TTC549 (cell line): Measurements from ENCODE around the gene AATK.
"Not testable (repeated sequence)": the region's sequence is repeated elsewhere in the genome, so short reads cannot be mapped to it uniquely, and the experiment has no call there.

Experiments
- FAIRE-seq: peaks from 2 replicates; lab custom pipeline; 2012; peaks lifted over from hg19 to GRCh38; lab: Jason Lieb, UNC

Gene AATK

GRCh38 chr17:81090361-81091136, 75.5 kb downstream of the AATK start:
- FAIRE-seq = no peak

- no peak for FAIRE-seq
Measured at GRCh38 chr17:81086789-81087551, 79.1 kb downstream of the AATK start.

DNA sequence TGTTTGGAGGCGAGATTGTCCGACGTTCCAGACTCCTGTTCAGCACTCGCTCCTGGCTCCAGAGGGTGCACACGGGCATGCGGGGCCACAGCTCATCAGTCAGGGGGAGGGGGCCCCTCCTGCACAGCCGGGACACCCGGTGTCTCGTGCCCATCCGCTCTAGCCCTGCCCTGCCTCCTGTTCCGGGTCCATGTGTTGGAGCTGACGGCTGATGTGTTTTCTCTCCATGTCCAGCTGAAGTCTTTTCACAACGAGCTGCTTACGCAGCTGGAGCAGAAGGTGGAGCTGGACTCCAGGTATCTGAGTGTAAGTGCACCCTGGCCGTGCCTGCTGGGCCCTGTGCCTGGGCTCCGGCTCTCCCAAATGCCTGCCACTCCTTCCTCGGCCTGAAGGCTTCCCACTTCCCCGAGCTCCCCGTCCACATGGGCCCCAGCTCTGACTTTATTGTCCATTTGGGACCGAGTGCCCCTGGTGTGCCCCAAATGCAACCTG, 80.6 kb downstream of the AATK start:
- no peak for FAIRE-seq

- FAIRE-seq = no peak
Measured at GRCh38 chr17:81084680-81085419, 81.2 kb downstream of the AATK start.

- no peak for FAIRE-seq
Measured at GRCh38 chr17:81083125-81083765, 82.8 kb downstream of the AATK start.

GRCh38 chr17:81082177-81083073, 83.6 kb downstream of the AATK start:
- no peak for FAIRE-seq

DNA sequence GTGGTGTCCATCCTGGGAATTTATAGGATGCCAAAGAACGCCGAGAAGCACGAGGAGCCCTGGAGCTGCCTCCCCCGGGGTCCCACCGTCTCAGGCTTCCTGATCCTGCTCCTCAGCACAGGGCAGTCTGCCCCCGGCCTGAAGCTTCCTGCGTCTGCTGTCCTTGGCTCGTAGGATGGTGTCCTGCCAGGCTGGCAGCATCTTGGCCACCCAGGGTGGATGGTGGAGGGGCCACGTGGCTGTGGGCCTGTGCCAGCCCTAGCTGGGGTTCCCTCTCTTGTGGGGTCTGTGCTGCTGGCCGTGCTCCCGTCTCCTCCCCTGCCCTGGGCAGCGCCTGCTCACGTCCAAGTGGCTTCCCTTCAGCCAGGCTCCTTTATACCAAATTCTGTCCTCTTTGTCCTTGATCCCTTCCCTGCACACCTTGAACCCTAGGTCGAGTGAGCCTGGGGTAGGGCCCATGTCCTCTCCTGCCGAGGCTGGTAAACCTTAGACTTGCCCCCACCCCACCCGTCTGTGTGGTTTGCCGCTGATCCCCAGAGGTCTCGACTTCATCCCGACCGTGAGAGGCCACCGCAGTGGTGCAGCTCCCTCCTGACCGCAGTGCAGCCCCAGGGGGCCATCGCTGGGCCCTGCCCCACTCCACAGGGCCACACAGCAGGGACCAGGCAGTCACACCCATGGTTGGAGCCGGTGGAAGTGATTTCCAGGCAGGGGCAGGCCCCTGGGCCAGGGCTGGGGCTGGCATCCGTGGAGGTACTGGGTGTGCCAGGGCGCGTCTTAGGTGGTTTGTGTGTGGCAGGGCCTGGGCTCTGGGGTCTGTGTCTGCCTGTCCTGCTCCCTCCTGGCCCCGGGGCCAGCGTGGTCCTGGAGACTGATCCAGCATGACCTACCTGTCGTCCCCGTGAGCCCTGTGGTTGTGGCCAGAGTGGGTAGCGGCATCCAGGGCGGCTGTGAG, 84.5 kb downstream of the AATK start:
- no peak for FAIRE-seq

DNA sequence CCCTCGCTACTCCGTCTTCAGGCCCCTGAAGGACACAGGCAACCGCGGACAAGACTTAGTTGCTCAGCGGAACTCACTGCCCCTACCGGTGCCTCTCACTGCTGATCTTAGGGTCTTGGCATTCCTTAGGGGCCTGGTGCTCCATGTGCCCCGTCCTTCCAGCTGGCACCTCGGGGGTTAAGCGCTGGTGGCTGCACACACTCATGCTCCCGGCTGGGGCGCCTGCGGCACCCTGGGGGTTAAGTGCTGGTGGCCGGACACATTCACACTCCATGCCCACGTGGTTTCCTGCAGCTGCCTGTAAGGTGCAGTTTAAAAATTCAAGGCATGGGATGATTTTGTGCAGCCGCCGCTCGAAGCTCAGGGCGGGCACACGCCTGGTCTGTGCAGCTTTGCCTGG, 86.0 kb downstream of the AATK start:
- no peak for FAIRE-seq

DNA sequence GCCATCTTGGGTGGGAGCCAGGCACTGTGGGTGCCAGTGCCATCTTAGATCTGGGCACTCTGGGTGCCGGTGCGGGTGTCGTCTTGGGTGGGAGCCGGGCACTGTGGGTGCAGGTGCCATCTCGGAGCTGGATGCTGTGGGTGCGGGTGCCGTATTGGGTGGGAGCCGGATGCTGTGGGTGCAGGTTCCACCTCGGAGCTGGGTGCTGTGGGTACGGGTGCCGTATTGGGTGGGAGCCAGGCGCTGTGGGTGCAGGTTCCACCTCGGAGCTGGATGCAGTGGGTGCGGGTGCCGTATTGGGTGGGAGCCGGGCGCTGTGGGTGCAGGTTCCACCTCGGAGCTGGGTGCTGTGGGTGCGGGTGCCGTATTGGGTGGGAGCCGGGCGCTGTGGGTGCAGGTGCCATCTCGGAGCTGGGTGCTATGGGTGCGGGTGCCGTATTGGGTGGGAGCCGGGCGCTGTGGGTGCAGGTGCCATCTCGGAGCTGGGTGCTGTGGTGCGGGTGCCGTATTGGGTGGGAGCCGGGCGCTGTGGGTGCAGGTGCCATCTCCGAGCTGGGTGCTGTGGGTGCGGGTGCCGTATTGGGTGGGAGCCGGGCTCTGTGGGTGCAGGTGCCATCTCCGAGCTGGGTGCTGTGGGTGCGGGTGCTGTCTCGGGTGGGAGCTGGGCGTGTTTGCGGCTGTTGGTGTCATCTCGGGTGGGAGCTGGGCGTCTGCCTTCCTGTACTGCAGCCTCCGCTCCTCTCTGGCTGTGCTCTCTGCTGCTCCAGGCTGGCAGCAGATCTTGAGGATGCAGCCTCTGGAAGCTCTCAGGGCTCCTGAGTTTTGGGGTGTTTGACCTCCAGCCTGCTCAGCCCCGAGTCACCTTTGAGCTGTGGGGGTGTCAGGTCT, 87.8 kb downstream of the AATK start:
- FAIRE-seq = not testable (repeated sequence)

DNA sequence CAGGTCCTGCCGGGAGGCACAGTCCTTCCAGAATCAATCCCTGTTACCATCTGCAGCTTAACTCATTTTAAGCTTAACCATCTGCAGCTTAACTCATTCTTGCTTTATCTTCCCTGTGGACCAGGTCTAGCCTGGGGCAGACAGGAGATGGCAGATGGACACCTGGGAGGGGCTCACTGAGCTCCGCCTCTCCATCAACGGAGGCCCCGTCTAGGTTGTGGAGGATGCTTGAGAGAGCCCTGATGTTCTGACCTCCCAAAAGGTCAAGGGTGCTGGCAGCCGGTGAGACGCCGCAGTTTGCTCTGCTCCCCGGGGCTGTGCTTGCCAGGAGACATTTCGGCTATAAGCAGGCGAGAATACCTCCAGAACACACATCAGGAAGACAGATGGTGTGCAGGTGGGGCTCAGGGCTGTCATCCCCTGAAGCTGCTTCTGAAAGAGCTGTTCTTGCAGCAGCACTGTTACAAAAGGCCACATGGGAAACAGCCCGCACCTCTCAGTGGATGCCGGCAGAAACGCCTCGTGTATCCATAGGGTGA, 89.8 kb downstream of the AATK start:
- FAIRE-seq = no peak

GRCh38 chr17:81075307-81075706, 90.7 kb downstream of the AATK start:
- no peak for FAIRE-seq

GRCh38 chr17:81074875-81075274, 91.1 kb downstream of the AATK start:
- no peak for FAIRE-seq

DNA sequence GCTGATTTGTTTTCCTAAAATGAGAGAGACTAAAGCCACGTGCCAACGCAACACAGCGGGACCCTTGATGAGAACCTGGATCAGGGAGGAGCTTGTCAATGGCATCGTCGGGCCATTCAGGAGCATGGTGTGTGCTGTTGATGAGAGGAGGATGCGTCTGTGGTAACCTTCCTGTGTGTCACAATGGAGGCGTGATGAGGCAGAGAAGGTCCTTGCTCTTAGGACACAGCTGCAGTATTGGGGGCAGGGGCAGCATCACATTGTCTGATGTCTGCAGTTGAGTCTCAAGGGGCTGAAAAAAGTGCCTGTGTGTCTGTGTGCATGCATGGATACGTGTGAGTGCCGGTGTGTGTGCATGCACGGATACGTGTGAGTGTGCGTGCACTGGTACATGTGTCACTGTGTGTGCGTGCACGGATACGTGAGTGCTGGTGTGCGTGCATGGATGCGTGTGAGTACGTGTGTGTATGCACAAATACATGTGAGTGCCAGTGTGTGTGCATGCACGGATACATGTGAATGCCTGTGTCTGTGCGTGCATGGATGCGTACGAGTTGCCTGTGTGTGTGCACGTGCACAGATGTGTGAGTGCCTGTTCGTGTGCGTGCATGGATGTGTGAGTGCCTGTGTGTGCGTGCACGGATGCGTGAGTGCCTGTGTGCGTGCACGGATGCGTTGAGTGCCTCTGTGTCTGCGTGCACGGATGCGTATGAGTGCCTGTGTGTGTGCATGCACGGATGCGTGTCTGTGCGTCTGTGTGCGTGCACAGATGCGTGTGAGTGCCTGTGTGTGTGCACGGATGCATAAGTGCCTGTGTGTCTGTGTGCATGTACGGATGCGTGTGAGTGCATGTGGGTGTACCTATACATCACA, 91.8 kb downstream of the AATK start:
- FAIRE-seq = no peak

- no peak for FAIRE-seq
Measured at GRCh38 chr17:81071761-81072741, 94.0 kb downstream of the AATK start.

GRCh38 chr17:81070541-81071246, 95.3 kb downstream of the AATK start:
- FAIRE-seq = no peak

DNA sequence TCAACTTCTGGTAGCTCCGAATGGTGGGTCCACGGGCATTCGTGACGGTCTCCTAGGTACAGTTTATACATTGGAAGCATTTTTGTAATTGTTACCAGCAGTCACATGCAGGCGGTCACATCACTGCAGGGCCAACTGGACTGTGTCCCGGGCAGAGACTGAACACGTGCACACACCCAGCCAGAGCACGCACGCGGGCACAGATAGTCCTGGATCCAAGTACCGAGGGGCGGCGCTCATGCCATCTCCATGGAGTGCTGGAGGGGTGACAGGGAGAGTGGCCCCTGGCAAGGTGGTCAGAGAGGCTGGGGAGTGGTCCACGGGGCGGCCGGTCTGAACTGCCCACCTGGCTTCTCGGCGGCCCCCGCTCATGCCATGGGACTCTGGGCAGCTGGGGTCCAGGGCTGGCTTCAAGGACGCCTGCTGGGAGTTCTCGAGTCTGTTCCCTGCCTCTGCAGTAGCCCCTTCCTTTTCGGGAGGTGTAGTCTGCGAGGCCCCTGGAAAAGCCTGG, 96.8 kb downstream of the AATK start:
- FAIRE-seq = no peak
